Activated T-cell treated with anti-CD3 and anti-CD28 coated beads for 4 hours (primary cell): Measurements from ENCODE around the gene ANKRD12.

Source experiments
- DNase-seq: peaks from one replicate; pipeline ENCODE4 v3.0.0-alpha.2; 2020

The ANKRD12 gene

GRCh38 chr18:9106800-9107584, 29.6 kb upstream of the ANKRD12 start:
- no peak for DNase-seq

GRCh38 chr18:9108911-9109310, 27.7 kb upstream of the ANKRD12 start:
- no peak for DNase-seq

- no peak for DNase-seq
These were observed 27.1 kb upstream of the ANKRD12 start for GRCh38 chr18:9109523-9109922.

GRCh38 chr18:9113468-9114149, 23.0 kb upstream of the ANKRD12 start:
- DNase-seq, result no peak

- DNase-seq, result no peak
These were observed 20.6 kb upstream of the ANKRD12 start for GRCh38 chr18:9115984-9116383.

- DNase-seq, result no peak
These were observed 18.4 kb upstream of the ANKRD12 start for GRCh38 chr18:9117980-9118841.

- no peak for DNase-seq
These were observed 15.8 kb upstream of the ANKRD12 start for GRCh38 chr18:9120796-9121195.

- DNase-seq, result no peak
These were observed 13.1 kb upstream of the ANKRD12 start for GRCh38 chr18:9123520-9123919.

GRCh38 chr18:9124824-9125223, 11.8 kb upstream of the ANKRD12 start:
- DNase-seq, result no peak

GRCh38 chr18:9126337-9126736, 10.2 kb upstream of the ANKRD12 start:
- no peak for DNase-seq

GRCh38 chr18:9130195-9130594, 6.4 kb upstream of the ANKRD12 start:
- DNase-seq, result no peak

GRCh38 chr18:9130806-9131205, 5.8 kb upstream of the ANKRD12 start:
- DNase-seq, result no peak

- no peak for DNase-seq
These were observed 4.0 kb upstream of the ANKRD12 start for GRCh38 chr18:9132628-9133027.

GRCh38 chr18:9133225-9133624, 3.4 kb upstream of the ANKRD12 start:
- no peak for DNase-seq

- no peak for DNase-seq
These were observed 1.3 kb upstream of the ANKRD12 start for GRCh38 chr18:9135081-9135911.

- DNase-seq, result no peak
These were observed 668 bp upstream of the ANKRD12 start for GRCh38 chr18:9135912-9136314.

- peak; percentile 37 for DNase-seq
These were observed 836 bp downstream of the ANKRD12 start for GRCh38 chr18:9137168-9138066.

GRCh38 chr18:9139400-9140039, 2.9 kb downstream of the ANKRD12 start:
- no peak for DNase-seq

GRCh38 chr18:9140381-9140780, 3.8 kb downstream of the ANKRD12 start:
- DNase-seq, result no peak

GRCh38 chr18:9140984-9141383, 4.4 kb downstream of the ANKRD12 start:
- no peak for DNase-seq

GRCh38 chr18:9146224-9146623, 9.6 kb downstream of the ANKRD12 start:
- DNase-seq, result no peak
